ENCODE data around the gene EXOC3.

DNA sequence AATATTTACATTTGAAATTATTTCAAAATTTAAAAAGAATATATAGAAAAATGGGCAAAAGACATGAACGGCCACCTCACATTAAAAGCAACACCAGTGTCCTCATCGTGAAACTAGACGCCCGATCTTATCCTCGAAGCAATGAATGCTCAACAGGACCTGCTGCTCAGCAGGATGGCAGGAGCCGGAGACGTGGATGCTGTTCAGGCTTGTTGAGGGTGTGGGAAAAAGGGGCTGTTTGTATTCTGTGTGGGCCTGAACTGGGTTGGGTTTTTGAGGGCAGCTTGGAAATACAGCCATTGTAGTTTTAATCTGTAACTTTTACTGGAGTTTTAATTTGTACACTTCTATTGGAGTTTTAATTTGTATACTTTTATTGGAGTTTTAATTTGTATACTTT lies 20.3 kb downstream of the EXOC3 start:
- TF ChIP-seq, protein P1, sequence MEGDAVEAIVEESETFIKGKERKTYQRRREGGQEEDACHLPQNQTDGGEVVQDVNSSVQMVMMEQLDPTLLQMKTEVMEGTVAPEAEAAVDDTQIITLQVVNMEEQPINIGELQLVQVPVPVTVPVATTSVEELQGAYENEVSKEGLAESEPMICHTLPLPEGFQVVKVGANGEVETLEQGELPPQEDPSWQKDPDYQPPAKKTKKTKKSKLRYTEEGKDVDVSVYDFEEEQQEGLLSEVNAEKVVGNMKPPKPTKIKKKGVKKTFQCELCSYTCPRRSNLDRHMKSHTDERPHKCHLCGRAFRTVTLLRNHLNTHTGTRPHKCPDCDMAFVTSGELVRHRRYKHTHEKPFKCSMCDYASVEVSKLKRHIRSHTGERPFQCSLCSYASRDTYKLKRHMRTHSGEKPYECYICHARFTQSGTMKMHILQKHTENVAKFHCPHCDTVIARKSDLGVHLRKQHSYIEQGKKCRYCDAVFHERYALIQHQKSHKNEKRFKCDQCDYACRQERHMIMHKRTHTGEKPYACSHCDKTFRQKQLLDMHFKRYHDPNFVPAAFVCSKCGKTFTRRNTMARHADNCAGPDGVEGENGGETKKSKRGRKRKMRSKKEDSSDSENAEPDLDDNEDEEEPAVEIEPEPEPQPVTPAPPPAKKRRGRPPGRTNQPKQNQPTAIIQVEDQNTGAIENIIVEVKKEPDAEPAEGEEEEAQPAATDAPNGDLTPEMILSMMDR (IDR thresholded peaks at IDR 0.05; ENCODE audit: low read length): no peak
- no peak for TF ChIP-seq EZH2 (IDR thresholded peaks at IDR 0.05; ENCODE audit: borderline replicate concordance, low read length)

Data from OCI-LY1 (cell line).